Stimulated activated CD4-positive, alpha-beta T cell treated with anti-CD3 and anti-CD28 coated beads, Interleukin-15, amount 100 ng/mL, for 48 hours (primary cell): ENCODE data around the gene LRRN3.
"Not testable (repeated sequence)": the region's sequence is repeated elsewhere in the genome, so short reads cannot be mapped to it uniquely, and the experiment has no call there.

Experiments
- DNase-seq, 2 donors: peaks; one replicate each; pipeline ENCODE4 v3.0.0-alpha.2; 2020; ENCODE audit warnings: low read depth in 2 of 2

LRRN3 gene

DNA sequence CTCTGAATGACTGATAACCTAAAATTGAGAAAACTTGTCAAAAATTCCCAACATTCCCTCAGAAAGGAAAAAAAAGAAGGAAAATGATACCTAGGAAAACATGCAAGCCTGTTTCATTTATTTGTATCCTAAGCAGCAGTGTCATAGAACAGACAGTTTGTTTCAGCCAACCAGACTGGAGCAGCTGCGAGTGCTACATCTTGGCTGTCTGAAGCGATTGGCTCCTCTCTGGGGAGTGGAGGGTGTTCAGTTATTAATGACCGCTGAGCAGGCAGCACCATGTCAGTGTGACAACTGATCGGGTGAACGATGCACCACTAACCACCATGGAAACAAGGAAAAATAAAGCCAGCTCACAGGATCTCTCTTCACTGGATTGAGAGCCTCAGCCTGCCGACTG is at the start of gene LRRN3:
LRRN3 (plus strand) TSS at position 282 of the 400 bp plus-strand sequence. CDS start 31,646 bp downstream, outside the sequence.
- DNase-seq: peak in 1 of 2 donors; percentile 36

GRCh38 chr7:111041577-111041976 is 49.4 kb upstream of the LRRN3 start:
- DNase-seq: no peak

GRCh38 chr7:111042842-111043241 is 48.1 kb upstream of the LRRN3 start:
- no peak for DNase-seq

- DNase-seq: no peak
Observed at GRCh38 chr7:111043561-111043960, 47.4 kb upstream of the LRRN3 start.

DNA sequence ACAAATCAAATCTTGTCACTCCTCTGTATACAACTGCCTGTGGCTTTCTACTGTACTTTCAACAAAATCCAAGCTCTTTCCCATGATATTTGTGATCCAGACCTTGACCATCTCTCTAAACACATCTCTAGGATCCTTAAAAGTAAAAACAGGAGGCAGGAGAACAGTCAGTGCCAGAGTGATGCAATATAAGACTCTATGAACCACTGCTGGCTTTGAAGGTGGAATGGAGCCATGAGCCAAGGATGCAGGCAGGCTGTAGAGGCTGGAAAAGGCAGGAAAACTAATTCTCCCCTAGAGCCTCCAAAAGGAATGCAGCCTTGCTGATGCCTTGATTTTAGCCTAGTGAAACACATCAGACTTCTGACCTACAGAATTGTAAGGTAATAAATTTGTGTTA is 45.5 kb upstream of the LRRN3 start:
- no peak for DNase-seq

- DNase-seq: no peak
Observed at GRCh38 chr7:111047595-111047994, 43.3 kb upstream of the LRRN3 start.

GRCh38 chr7:111049971-111050680 is 40.8 kb upstream of the LRRN3 start:
- no peak for DNase-seq

DNA sequence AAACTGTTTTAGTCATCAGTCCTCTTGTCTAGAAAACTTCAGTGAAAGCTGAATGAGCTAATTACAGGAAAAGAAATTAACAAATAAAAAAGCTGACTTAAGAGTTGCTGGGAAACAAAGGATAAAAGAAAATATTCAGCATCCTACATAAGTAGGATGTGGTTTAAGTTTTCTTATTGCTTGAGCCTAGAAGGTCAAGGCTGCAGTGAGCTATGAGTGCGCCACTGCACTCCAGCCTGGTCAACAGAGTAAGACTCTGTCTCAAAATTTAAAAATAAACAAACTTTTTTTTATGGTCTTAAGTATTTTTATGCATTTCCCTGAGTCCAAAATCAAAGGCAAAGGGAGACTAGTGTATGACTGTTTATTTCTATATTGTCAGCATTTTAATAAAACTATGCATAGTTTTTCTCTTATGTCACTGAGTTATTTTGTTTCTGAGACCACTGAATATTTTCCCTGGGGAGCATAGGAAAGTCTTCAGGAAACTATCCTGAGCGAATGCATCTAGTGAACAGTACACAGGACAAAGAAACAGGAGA is 40.0 kb upstream of the LRRN3 start:
- no peak for DNase-seq

GRCh38 chr7:111051832-111052231 is 39.1 kb upstream of the LRRN3 start:
- DNase-seq: no peak

DNA sequence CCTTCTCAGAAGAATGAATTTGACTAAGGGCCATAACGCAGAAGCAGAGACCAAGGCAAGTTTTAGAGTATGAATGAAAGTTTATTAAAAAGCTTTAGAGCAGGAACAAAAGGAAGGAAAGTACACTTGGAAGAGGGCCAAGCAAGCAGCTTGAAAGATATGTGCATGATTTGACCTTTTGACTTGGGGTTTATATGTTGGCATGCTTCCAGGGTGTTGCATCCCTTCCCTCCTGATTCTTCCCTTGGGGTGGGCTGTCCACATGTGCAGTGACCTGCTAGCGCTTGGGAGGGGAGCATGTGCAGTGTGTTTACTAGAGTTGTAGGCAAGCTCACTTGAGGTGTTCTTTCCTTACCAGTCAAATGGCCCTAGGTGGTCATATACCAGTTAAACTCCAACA is 37.9 kb upstream of the LRRN3 start:
- DNase-seq: no peak

GRCh38 chr7:111056371-111056770 is 34.6 kb upstream of the LRRN3 start:
- no peak for DNase-seq

DNA sequence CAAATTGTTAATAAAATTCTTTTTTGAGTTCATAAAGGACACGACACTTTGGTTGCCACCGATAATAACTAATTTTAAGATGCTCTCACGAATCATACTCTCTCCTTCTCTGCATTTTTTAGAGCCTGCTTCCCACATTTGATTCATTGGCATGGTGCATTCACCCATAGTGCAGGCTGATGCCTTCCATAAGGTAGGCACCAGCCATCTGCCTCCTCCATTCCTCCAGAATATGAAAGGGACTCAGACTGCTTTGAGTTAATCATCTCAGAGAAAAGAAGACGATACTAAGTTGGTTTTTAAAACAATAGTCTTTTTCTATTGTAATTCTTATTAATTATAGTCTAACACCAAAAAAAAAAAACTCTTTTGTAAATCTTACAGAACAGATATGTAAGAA is 33.9 kb upstream of the LRRN3 start:
- no peak for DNase-seq

DNA sequence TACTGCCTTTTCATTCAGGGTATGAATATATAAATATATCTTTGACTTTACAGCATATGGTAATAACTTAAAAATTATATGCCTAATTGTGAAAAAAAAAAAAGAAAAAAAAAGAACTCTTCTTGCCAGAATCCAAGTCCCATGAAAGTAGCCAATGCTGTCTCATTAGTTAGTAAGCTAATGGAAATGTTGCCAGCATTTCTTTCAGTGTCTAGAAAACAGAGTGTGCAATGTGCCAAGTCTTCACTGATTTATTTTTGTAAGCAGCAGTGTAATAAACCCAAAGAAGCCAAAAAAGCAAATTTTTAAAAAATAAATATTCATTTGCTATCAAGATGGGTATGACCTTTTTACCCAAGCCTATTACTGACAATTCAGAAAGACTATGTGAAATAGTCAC is 31.1 kb upstream of the LRRN3 start:
- DNase-seq: no peak

DNA sequence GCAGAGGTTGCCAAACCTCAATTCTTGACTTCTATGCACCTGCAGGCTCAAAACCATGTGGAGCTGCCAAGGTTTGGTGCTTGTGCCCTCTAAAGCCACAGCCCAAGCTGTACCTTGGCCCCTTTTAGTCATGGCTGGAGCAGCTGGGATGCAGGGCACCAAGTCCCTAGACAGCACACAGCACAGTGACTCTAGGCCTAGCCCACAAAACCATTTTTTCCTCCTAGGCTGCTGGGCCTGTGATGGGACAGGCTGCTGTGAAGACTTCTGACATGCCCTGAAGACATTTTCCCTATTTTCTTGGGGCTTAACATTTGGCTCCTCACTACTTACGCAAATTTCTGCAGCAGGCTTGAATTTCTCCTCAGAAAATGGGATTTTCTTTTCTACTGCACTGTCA is 27.8 kb upstream of the LRRN3 start:
- DNase-seq: no peak

DNA sequence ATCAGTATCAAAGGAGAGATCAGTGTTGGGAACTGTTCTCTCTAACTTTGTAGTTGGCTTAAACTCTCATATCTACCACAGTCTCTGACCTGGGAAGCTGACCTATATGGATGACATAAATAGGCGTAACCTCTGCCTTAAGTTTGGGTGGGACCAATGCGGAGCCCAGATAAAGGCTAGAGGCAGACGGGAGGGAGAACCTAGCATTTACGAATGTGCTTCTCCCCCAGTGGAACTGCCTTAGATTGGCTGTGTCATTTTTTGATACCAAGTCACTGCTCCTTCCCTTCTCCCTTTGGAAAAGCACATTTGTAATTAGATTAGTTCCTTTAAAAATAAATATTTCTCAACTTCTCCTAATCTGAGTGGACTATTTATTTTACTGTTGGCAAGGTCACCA is 23.7 kb upstream of the LRRN3 start:
- no peak for DNase-seq

DNA sequence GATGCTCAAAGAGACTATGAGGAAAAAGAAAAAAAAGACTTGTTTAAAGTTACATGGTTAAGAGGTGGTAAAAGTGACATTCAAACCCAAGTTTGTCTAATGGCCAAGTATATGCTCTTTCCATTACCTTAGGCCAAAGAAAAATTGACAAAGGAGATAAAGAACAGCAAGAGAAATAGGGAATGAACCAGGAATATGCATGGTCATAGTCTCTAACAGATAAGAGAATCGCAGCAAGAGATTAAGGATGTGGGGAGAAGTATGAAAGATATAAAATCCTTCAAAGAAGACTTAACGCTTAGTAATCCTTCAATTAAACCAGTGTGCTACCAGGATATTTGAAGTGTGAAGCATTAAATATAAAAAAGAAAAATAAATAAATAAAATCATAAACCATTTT is 23.2 kb upstream of the LRRN3 start:
- no peak for DNase-seq

DNA sequence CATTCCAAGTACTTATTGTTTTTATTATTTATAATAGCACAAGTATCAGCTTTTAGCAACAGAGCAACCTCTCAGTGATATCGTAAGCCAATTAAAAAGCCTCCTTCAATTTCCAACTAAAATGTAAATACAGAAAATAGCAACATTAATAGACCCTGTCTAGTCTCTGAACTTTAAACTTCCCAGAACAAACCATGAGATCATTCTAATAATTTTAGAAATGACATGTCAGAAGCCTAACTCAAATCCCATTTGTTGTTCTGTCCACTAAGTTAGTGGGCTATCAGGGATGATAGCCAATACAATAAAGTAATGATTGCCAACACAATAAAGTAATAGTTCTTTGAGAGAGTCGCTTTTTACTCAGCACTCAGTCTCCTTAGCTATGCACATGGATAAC is 22.3 kb upstream of the LRRN3 start:
- DNase-seq: no peak

DNA sequence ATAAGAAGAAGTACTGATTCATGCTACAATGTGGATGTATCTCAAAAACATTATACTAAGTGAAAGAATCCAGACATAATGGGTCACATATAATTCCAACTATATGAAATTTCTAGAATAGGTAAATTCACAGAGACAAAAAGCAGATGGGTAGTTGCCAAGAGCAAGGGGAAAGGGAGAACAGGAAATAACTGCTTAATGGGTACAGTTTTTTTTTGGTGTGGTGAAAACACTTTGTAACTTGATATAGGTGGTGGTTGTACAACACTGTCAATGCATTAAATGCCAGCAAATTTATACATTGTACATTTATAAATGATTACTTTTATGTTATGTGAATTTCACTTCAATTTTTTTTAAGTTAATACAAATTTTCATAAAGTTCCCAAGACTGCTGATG is 19.4 kb upstream of the LRRN3 start:
- DNase-seq: no peak

GRCh38 chr7:111072658-111073057 is 18.3 kb upstream of the LRRN3 start:
- DNase-seq: not testable (repeated sequence)

DNA sequence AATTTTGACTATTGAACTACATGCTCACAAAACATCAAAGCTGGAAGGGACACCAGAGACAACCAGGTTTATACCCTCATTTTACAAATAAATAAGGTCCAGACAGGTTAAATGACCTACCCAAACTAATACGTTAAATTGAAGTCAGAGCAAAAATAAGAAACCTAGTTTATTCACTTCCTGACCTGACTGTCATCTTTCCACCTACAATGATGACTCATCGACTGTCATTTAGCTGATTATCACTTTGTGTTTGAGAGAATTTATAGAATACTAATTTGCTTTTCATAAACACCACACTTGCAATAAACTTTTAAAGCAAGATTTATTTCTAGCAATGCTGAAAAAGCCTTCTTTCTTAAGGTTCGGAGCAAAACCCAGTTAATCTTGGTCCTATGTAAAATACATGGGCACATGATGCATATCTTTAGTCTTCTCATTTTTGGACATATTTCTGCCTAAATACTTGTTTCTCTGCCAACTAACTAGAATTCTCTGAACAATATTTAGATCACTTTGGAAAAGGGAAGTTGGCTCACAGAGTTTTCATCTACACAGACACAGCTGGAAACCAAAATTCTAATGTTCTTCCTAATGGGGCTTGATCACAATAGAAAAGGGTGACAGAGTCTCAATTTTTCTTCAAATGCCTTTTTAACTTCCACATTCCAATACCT is 16.7 kb upstream of the LRRN3 start:
- no peak for DNase-seq

- DNase-seq: no peak
Observed at GRCh38 chr7:111074748-111075146, 16.2 kb upstream of the LRRN3 start.

- DNase-seq: no peak
Observed at GRCh38 chr7:111075498-111075897, 15.4 kb upstream of the LRRN3 start.

GRCh38 chr7:111076205-111076604 is 14.7 kb upstream of the LRRN3 start:
- DNase-seq: peak; percentile 27 to 28
